Bronchial smooth muscle cell (primary cell): ENCODE measurements around the gene DEDD2. TPM values are rescaled to one million over a fixed set of nuclear protein-coding genes. Genes with fewer than 3 reads are reported as not detected.

Experiments
- total RNA-seq: library from RNA; depleted of rRNA; stranded (reverse); fragments of >200 nt; gene quantifications from 2 replicates; pipeline ENCODE4 v1.2.1, GENCODE V29; 2014

The DEDD2 gene, protein sequence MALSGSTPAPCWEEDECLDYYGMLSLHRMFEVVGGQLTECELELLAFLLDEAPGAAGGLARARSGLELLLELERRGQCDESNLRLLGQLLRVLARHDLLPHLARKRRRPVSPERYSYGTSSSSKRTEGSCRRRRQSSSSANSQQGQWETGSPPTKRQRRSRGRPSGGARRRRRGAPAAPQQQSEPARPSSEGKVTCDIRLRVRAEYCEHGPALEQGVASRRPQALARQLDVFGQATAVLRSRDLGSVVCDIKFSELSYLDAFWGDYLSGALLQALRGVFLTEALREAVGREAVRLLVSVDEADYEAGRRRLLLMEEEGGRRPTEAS
- total RNA-seq = 5.8 and 13.2 TPM in 2 replicates

DNA sequence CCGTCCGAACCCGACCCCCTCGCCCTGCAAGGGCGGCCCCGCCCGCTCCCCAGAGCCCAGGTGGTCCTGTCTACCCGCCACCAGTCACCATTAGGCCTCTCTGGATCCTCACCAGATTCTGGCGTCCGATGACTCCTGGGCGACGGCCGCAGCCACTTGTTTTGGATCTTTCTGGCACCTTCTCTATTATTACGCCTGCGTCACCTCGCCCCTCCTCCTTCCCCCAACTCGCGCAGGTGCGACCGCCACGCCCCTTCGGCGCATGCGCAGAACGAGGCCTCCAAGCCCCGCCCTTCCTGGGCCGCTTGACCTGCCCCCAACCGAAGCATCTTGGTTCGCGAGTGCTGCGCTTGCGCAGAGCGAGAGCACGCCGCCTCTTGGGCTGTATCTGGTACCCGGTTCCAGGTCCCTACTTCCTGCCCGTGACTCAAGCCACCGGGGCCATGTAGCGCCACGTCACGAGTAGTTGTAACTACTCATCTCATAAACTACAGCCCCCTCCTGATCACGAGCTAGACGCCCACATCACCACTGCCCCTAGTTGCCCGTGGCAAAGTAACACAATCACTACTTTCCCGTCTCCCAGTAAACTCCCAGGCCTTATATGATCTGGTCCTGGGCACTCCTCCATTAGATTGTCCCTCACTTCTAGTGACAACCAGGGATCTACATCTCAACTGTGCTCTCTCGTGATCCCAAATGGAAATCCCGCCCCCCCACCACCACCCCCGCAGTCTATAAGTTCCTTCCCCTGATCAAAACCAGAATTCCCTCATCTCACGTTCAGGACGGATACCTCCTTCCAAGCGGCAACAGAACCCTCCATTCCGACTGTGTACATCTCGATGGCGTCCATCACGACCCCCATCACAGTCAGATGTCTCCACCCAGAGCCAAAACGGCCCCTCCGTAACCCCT is at the start of gene DEDD2:
TSS of gene DEDD2 (minus strand) at position 158 of the 918 bp plus-strand sequence. CDS start 670 bp downstream, outside the sequence.

DNA sequence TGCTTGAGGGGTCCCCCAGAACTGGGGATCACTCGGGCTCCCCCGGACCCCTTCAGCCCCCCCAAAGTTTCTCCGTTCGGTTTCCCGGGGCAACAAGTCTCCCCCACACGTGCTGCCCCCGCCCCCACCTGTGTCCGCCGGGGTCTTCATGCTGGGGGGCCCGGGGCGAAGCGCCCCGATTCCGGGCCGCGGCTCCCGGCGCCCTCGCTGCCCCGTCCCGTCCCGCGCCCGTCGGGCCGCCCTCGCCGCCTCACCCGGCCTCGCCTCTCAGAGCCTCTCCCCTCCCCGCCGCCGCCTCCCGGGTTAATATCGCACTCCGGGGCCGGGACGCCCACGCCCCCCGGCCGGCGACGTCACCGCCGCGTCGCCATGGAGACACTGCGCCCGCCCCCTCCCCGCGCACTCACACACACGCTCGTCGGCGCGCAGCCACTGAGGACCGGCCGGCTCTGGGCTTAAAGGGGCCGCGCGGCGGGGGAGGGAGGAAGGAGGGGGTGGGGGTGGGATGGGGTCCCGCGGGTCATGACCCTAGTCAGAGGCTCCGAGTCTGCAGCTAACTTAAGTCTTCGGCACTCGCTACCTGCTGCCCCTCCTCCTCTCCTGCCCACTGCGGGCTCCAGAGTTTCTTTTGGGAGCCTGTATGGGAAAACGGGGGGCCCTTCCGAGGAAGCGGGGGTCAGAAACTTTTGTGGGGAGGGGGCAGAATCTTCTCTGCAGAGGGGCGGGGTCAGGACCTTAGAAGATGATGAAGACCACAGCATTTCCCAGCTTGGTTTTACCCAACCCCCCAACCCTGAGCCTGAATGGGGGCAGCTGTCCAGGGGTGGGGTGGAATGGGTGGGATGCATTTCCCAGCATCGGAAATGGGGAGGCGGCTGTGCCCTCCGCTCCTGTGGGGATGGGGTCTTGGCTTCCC is 37.6 kb upstream of the DEDD2 start, which contains the start of gene ERF:
TSS of gene ERF (minus strand) at position 279 of the 916 bp plus-strand sequence. CDS start at position 150, 129 bp downstream.

DNA sequence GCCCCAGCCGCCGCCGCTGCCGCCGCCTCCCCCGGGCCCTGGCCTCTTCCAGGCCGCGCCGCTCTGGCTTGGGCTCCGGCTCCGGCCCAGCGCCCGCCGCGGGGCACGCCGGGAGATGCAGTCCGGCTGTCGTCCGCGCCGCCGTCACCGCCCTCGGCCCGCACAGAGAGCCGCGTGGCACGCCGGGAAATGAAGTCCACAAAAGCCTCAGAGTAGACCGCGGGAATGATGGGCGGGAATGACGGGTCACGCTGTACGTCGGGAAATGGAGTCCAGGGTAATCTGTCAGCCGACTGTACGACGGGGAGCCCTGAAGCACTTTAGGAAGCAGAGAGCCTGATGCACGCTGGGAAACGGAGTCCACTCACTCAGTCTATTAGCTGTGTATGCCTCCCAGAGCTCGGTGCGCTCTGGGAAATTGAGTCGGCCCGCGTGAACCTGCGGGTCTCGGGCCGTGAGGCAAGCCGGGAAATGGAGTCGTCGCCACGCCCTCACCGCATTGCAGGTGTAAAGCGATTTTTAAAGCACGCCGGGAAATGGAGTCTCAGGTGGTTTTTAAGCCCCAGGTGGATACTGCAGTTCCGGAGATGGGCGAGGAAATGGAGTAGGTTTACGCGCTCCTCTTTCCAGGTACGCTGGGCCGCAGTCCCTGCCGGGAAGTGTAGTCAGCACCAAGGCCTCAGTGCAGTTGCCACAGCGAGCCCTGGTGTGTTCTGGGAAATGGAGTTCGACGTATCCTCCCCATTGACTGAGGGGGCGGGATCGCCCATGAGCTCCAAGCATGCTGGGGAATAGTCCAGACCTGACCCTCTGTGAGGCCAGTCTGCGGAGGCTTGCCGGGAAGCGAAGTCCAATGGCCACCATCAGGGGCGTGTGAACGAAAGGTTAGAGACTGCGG is 25.3 kb upstream of the DEDD2 start, which contains the start of gene GSK3A:
TSS of gene GSK3A (minus strand) at position 91 of the 898 bp plus-strand sequence. CDS start 137 bp downstream, outside the sequence.

DNA sequence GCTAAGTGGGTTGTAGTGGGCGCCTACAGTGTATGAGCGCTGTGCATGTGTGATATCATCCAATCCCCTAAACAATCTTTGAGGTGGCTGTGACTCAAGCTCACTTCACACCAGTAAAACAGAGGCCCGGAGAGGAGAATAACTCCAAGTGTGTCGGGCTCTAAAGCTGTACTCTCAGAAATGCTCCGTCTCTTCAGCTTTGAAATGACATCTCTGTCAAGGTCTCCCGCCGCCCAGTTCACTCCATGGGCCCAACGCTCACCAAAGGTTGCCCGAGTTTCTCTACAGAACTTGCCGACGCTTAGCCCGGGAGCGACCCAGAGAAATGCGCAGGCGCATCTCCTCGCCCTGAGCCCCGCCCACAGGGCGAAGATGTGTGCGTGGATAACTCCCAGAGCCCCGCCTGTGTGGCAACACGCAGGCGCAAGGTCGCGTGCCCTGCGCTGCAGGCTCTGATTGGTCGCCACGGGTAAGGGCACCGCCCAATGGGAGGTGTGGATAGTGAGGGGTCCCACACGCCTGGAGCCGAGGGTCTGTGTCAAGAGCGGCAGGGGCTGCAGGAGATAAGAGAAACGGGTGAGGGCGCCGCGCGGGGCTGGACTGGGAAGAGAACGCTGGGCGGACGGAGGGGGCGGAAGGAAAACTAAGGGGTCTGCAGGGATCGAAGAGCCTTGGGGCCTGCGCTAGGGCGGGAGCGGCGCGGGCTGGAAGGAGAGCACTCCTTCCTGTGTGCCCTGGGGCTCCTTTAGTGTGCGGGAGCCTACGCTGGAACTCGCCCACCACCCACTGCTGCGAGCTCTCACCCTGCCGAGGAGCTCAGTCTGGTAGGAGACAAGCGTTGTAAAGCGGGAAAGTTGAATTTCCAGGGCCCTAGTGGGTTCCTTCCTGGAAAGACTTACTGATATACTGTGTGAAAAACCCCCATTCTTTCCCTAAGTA is 2.6 kb upstream of the DEDD2 start, which contains the start of gene ZNF526:
TSS of gene ZNF526 (plus strand) at position 501 of the 939 bp plus-strand sequence. CDS start 4,092 bp downstream, outside the sequence.

Other genes with a start within 250 kb of the DEDD2 start
- gene ATP1A3, start 223.4 kb downstream of the DEDD2 start, total RNA-seq = under 0.01 TPM in 1 of 2 replicates, not detected in the other
- gene GRIK5, start 147.5 kb downstream of the DEDD2 start, total RNA-seq = 0.09 TPM in 1 of 2 replicates, not detected in the other
- 6.6 and 8.3 TPM in 2 replicates for gene ZNF574, start 141.5 kb downstream of the DEDD2 start, total RNA-seq
- 0.32 TPM in 1 of 2 replicates, not detected in the other for gene POU2F2, start 85.2 kb downstream of the DEDD2 start, total RNA-seq
- gene ZNF526, start 2.6 kb upstream of the DEDD2 start, total RNA-seq = 7.9 and 13.0 TPM in 2 replicates
- gene GSK3A, start 24.9 kb upstream of the DEDD2 start, total RNA-seq = 5.4 and 7.1 TPM in 2 replicates
- 11.3 and 18.7 TPM in 2 replicates for gene ERF, start 37.5 kb upstream of the DEDD2 start, total RNA-seq
- 12.5 and 13.9 TPM in 2 replicates for gene CIC, start 51.6 kb upstream of the DEDD2 start, total RNA-seq
- 0.09 and 0.16 TPM in 2 replicates for gene PRR19, start 84.5 kb upstream of the DEDD2 start, total RNA-seq
- 23.7 and 36.6 TPM in 2 replicates for gene PAFAH1B3, start 84.9 kb upstream of the DEDD2 start, total RNA-seq
- not detected in 2 replicates for gene TMEM145, start 95.6 kb upstream of the DEDD2 start, total RNA-seq
- 21.0 and 30.6 TPM in 2 replicates for gene MEGF8, start 108.0 kb upstream of the DEDD2 start, total RNA-seq
- gene CNFN, start 172.6 kb upstream of the DEDD2 start, total RNA-seq = not detected in 2 replicates
- 1.1 and 1.6 TPM in 2 replicates for gene LIPE, start 209.7 kb upstream of the DEDD2 start, total RNA-seq
- not detected in 2 replicates for gene CXCL17, start 225.3 kb upstream of the DEDD2 start, total RNA-seq